HL-60 (cell line): ENCODE results near the gene DDAH2.

Experiments
- CTCF ChIP-seq: IDR thresholded peaks from one replicate; pipeline ENCODE4 v1.5.1; 2011; ENCODE audit warnings: low read length, control low read depth, inconsistent platforms; ENCODE audit not compliant: insufficient read depth
- GABPA ChIP-seq: IDR thresholded peaks from 2 replicates; pipeline ENCODE4 v1.6.1; 2012; ENCODE audit warnings: low read depth
- POLR2AphosphoS5 ChIP-seq: IDR thresholded peaks from 2 replicates; pipeline ENCODE4 v1.6.1; 2012; ENCODE audit warnings: low read depth
- SPI1 ChIP-seq: IDR thresholded peaks from 2 replicates; pipeline ENCODE4 v1.6.1; 2012; ENCODE audit warnings: low read depth, mild to moderate bottlenecking, borderline replicate concordance

GRCh38 chr6:31690231-31691077 lies 38.6 kb downstream of the DDAH2 start:
- no peak for TF ChIP-seq CTCF
- no peak for TF ChIP-seq GABPA
- TF ChIP-seq POLR2AphosphoS5, result no peak
- no peak for TF ChIP-seq SPI1
